ENCODE results near the gene GOLGA3.

The GOLGA3 gene

GRCh38 chr12:132773077-132773955, 55.4 kb downstream of the GOLGA3 start:
- Histone ChIP-seq H3K9ac (ENCODE audit: insufficient read length) (no peak overlapping the region), H3K36me3 (ENCODE audit: insufficient read depth, low read length) (peaks cover 34% of the 10 kb centered on the region; the same call in 1 of the 2 replicates), H3K4me3 (no peak overlapping the region), H3K9me3 (ENCODE audit: low read depth, low read length) (no peaks in the 10 kb centered on the region), H3K27ac (no peak overlapping the region)
- TF ChIP-seq EZH2 (IDR thresholded peaks at IDR 0.05) = no peak
- DNase-seq (ENCODE audit: low read depth, low spot score) = no peak

GRCh38 chr12:132772606-132773005, 56.1 kb downstream of the GOLGA3 start:
- TF ChIP-seq FOXP2 (optimal IDR thresholded peaks at IDR 0.05; ENCODE audit: control extremely low read depth, extremely low read length, insufficient read depth) (no peak), EZH2 (IDR thresholded peaks at IDR 0.05) (no peak), POLR2AphosphoS5 (IDR thresholded peaks at IDR 0.05; ENCODE audit: borderline replicate concordance, low read depth, low read length) (no peak)
- DNase-seq (ENCODE audit: low read depth, low spot score) = no peak
- peaks cover 31% of the 10 kb centered on the region; the same call in 1 of the 2 replicates for H3K36me3 ChIP-seq (ENCODE audit: insufficient read depth, low read length)
- no peak overlapping the region for H3K27ac ChIP-seq
- H3K9ac ChIP-seq (ENCODE audit: insufficient read length) = no peak overlapping the region
- H3K4me3 ChIP-seq = no peak overlapping the region
- no peaks in the 10 kb centered on the region for H3K9me3 ChIP-seq (ENCODE audit: low read depth, low read length)

GRCh38 chr12:132771126-132771838, 57.4 kb downstream of the GOLGA3 start:
- Histone ChIP-seq H3K9ac (ENCODE audit: insufficient read length) (no peak overlapping the region), H3K9me3 (ENCODE audit: low read depth, low read length) (no peaks in the 10 kb centered on the region), H3K27ac (no peak overlapping the region), H3K4me3 (no peak overlapping the region), H3K36me3 (ENCODE audit: insufficient read depth, low read length) (peaks cover 20% of the 10 kb centered on the region; the same call in 1 of the 2 replicates)
- TF ChIP-seq POLR2AphosphoS5 (IDR thresholded peaks at IDR 0.05; ENCODE audit: borderline replicate concordance, low read depth, low read length) = no peak
- TF ChIP-seq EZH2 (IDR thresholded peaks at IDR 0.05) = no peak
- TF ChIP-seq FOXP2 (optimal IDR thresholded peaks at IDR 0.05; ENCODE audit: control extremely low read depth, extremely low read length, insufficient read depth) = no peak
- no peak for DNase-seq (ENCODE audit: low read depth, low spot score)

- H3K36me3 ChIP-seq (ENCODE audit: insufficient read depth, low read length) = no peaks in the 10 kb centered on the region; the same call in 1 of the 2 replicates
- H3K9ac ChIP-seq (ENCODE audit: insufficient read length) = no peak overlapping the region
- no peak overlapping the region for H3K27ac ChIP-seq
- DNase-seq (ENCODE audit: low read depth, low spot score) = no peak
- TF ChIP-seq POLR2AphosphoS5 (IDR thresholded peaks at IDR 0.05; ENCODE audit: borderline replicate concordance, low read depth, low read length) (no peak), FOXP2 (optimal IDR thresholded peaks at IDR 0.05; ENCODE audit: control extremely low read depth, extremely low read length, insufficient read depth) (no peak), EZH2 (IDR thresholded peaks at IDR 0.05) (no peak)
- H3K9me3 ChIP-seq (ENCODE audit: low read depth, low read length) = no peaks in the 10 kb centered on the region
- no peak overlapping the region for H3K4me3 ChIP-seq
Observed at GRCh38 chr12:132766380-132767085, 62.1 kb downstream of the GOLGA3 start.

- TF ChIP-seq EZH2 (IDR thresholded peaks at IDR 0.05) = no peak
- no peak for TF ChIP-seq FOXP2 (optimal IDR thresholded peaks at IDR 0.05; ENCODE audit: control extremely low read depth, extremely low read length, insufficient read depth)
- TF ChIP-seq POLR2AphosphoS5 (IDR thresholded peaks at IDR 0.05; ENCODE audit: borderline replicate concordance, low read depth, low read length) = no peak
- Histone ChIP-seq H3K9ac (ENCODE audit: insufficient read length) (no peak overlapping the region), H3K27ac (no peak overlapping the region), H3K36me3 (ENCODE audit: insufficient read depth, low read length) (peaks cover 4% of the 10 kb centered on the region; the same call in 1 of the 2 replicates), H3K4me3 (no peak overlapping the region), H3K9me3 (ENCODE audit: low read depth, low read length) (no peaks in the 10 kb centered on the region)
- DNase-seq (ENCODE audit: low read depth, low spot score) = no peak
Observed at GRCh38 chr12:132765361-132765760, 63.3 kb downstream of the GOLGA3 start.

- Histone ChIP-seq H3K36me3 (ENCODE audit: insufficient read depth, low read length) (peaks cover 5% of the 10 kb centered on the region), H3K9ac (ENCODE audit: insufficient read length) (no peak overlapping the region), H3K9me3 (ENCODE audit: low read depth, low read length) (no peaks in the 10 kb centered on the region), H3K27ac (no peak overlapping the region; the same call in 1 of the 2 replicates), H3K4me3 (no peak overlapping the region)
- DNase-seq (ENCODE audit: low read depth, low spot score) = no peak
- TF ChIP-seq FOXP2 (optimal IDR thresholded peaks at IDR 0.05; ENCODE audit: control extremely low read depth, extremely low read length, insufficient read depth) (no peak), EZH2 (IDR thresholded peaks at IDR 0.05) (no peak), POLR2AphosphoS5 (IDR thresholded peaks at IDR 0.05; ENCODE audit: borderline replicate concordance, low read depth, low read length) (no peak)
Observed at GRCh38 chr12:132764231-132764630, 64.4 kb downstream of the GOLGA3 start.

- Histone ChIP-seq H3K9me3 (ENCODE audit: low read depth, low read length) (no peaks in the 10 kb centered on the region), H3K36me3 (ENCODE audit: insufficient read depth, low read length) (peaks cover 21% of the 10 kb centered on the region), H3K4me3 (peak overlapping the region; percentile 87), H3K27ac (peak overlapping the region; percentile 98), H3K9ac (ENCODE audit: insufficient read length) (peak overlapping the region; percentile 96)
- TF ChIP-seq POLR2AphosphoS5 (IDR thresholded peaks at IDR 0.05; ENCODE audit: borderline replicate concordance, low read depth, low read length) (peak; percentile 94), FOXP2 (optimal IDR thresholded peaks at IDR 0.05; ENCODE audit: control extremely low read depth, extremely low read length, insufficient read depth) (no peak), EZH2 (IDR thresholded peaks at IDR 0.05) (no peak)
- DNase-seq (ENCODE audit: low read depth, low spot score) = no peak
Observed at GRCh38 chr12:132761921-132762583, 66.6 kb downstream of the GOLGA3 start.
